Stomach (tissue), 9 donors: ENCODE data around the gene SEC14L2. TPM values are rescaled to one million over a fixed set of nuclear protein-coding genes. Genes with fewer than 3 reads are reported as not detected.

Experiments used
- DNase-seq, 2 donors: peaks; one replicate each; pipeline versions ENCODE4 v3.0.0 to v3.0.0-alpha.2; 2013 to 2019
- H3K27ac ChIP-seq, 5 donors: fragments of 200-600 bp in 4 of 5; sonication (generic) in 4 of 5; one replicate each; pipeline ENCODE4 v1.5.1; 2013 to 2019; ENCODE audit warnings: mild to moderate bottlenecking in 1 of 5, moderate library complexity in 1 of 5
- H3K27me3 ChIP-seq, 3 donors: fragments of 200-600 bp; sonication (generic); one replicate each; pipeline ENCODE4 v1.5.1; 2017 to 2019; ENCODE audit warnings: mixed run types in 1 of 3
- H3K36me3 ChIP-seq, 4 donors: fragments of 200-600 bp; sonication (generic); 1 replicate in 3 of 4; 2 replicates in 1 of 4; pipeline ENCODE4 v1.5.1; 2016 to 2019
- H3K4me1 ChIP-seq, 4 donors: fragments of 200-600 bp; sonication (generic); one replicate each; pipeline ENCODE4 v1.5.1; 2016 to 2019
- H3K4me3 ChIP-seq, 4 donors: fragments of 200-600 bp; sonication (generic) in 3 of 4; one replicate each; pipeline ENCODE4 v1.5.1; 2016 to 2019; ENCODE audit warnings: mild to moderate bottlenecking in 1 of 4
- H3K9me3 ChIP-seq, 4 donors: fragments of 200-600 bp; sonication (generic); one replicate each; pipeline ENCODE4 v1.5.1; 2016 to 2019
- EP300 ChIP-seq: sonication (generic); formaldehyde crosslinking; IDR thresholded peaks from one replicate; pipeline ENCODE4 v1.6.1; 2017; ENCODE audit warnings: antibody characterized with exemption
- POLR2A ChIP-seq, 4 donors: fragments of 450-650 bp; IDR thresholded peaks; one replicate each; pipeline ENCODE4 v1.6.1; 2016; ENCODE audit warnings: antibody characterized with exemption in 4 of 4, control low read depth in 2 of 4, mild to moderate bottlenecking in 1 of 4, moderate library complexity in 1 of 4
- POLR2AphosphoS5 ChIP-seq, 3 donors: sonication (generic); formaldehyde crosslinking; IDR thresholded peaks; one replicate each; pipeline ENCODE4 v1.6.1; 2016; ENCODE audit warnings: antibody characterized with exemption in 3 of 3
- WGBS, 5 donors: extraction: QIAGEN DNeasy Blood & Tissue Kit in 3 of 5; methylation state at CpG; one replicate each; pipeline versions ENCODE4 v1.1.5 to v1.1.7; 2013 to 2018; 5-methylcytosine and 5-hydroxymethylcytosine counted together
- intact Hi-C: fragments of 100-400 bp; cut with DNase I; formaldehyde crosslinking; loops from one replicate; pipeline ENCODE4 v1.15.1; 2023; ENCODE audit warnings: low total_unique reads
- polyA plus RNA-seq, 3 donors: library from polyadenylated mRNA; stranded (reverse); fragments of 200-250 nt; gene quantifications; one replicate each; pipeline ENCODE4 v1.2.3, GENCODE V29; 2013
- total RNA-seq, 5 donors: library from RNA; depleted of rRNA; stranded (reverse); fragments of >200 nt; gene quantifications; one replicate each; pipeline versions ENCODE4 v1.1.0 to v1.2.3, GENCODE V29; 2014 to 2016
- TF ChIP-seq, protein P1 (sequence below), 7 experiments: fragments of 450-650 bp in 4 of 7; fragments of 200-600 bp in 3 of 7; sonication (generic) in 3 of 7; IDR thresholded peaks; one replicate each; pipeline ENCODE4 v1.5.1; 2016 to 2019; ENCODE audit warnings: antibody characterized with exemption in 7 of 7, control low read depth in 2 of 7, mild to moderate bottlenecking in 1 of 7
- donor health status: healthy with polysubstance abuse.
- donor health status: Bipolar disorder and iron deficiency.
- donor health status: healthy.

SEC14L2 gene
- total and polyA plus RNA-seq, 8 donors, result 4.1 to 19.4 (median 10.1) TPM; not detected in 2

DNA sequence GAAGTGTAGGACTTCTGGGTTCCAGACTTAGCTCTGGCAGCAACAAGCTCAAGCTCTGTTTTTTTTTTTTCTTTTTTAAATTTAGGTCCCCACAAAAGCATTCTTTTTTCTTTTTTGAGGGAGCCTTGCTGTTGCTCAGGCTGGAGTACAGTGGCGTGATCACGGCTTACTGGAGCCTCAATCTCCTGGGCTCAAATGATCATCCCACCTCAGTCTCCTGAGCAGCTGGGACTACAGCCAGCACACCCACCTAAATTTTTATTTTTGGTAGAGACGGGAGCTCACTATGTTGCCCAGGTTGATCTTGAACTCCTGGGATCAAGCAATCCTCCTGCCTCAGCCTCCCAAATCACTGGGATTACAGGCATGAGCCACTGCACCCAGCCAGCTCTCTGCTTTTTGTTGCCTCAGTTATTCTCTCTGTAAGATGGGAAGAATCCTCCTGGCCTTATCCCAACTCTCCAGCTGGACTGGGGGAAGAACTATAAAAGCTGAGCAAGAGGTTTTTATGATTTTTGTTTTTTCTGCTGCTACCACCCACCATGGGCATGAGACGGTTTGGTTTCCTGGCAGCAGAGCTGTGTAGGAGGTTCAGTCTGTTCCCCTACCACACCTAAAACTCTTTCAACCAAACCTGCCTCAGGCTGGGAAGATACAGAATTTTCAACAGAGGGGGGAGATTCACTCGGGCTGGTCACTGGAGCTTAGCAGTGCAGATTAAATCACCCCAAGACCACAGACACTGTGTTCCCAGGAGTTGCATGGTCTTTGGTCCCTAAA is 17.1 kb downstream of the SEC14L2 start:
- no peak for DNase-seq
- TF ChIP-seq EP300 (no peak), POLR2A (IDR thresholded peaks at IDR 0.05) (no peak), POLR2AphosphoS5 (IDR thresholded peaks at IDR 0.05) (no peak)
- TF ChIP-seq, protein P1, sequence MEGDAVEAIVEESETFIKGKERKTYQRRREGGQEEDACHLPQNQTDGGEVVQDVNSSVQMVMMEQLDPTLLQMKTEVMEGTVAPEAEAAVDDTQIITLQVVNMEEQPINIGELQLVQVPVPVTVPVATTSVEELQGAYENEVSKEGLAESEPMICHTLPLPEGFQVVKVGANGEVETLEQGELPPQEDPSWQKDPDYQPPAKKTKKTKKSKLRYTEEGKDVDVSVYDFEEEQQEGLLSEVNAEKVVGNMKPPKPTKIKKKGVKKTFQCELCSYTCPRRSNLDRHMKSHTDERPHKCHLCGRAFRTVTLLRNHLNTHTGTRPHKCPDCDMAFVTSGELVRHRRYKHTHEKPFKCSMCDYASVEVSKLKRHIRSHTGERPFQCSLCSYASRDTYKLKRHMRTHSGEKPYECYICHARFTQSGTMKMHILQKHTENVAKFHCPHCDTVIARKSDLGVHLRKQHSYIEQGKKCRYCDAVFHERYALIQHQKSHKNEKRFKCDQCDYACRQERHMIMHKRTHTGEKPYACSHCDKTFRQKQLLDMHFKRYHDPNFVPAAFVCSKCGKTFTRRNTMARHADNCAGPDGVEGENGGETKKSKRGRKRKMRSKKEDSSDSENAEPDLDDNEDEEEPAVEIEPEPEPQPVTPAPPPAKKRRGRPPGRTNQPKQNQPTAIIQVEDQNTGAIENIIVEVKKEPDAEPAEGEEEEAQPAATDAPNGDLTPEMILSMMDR (IDR thresholded peaks at IDR 0.05), result no peak
- Histone ChIP-seq H3K27me3 (no peaks in the 10 kb centered on the region), H3K4me1 (peaks cover 15 to 33% (median 24%) of the 10 kb centered on the region in 4 donors), H3K27ac (no peak overlapping the region), H3K36me3 (peaks cover 10 to 98% (median 90%) of the 10 kb centered on the region in 4 donors), H3K4me3 (no peak overlapping the region), H3K9me3 (no peaks in the 10 kb centered on the region)
- intact Hi-C loops, result no loop called here
- 79 to 88% (median 86%) methylated on average over 5 of the region's 5 CpGs for WGBS, 5 donors

DNA sequence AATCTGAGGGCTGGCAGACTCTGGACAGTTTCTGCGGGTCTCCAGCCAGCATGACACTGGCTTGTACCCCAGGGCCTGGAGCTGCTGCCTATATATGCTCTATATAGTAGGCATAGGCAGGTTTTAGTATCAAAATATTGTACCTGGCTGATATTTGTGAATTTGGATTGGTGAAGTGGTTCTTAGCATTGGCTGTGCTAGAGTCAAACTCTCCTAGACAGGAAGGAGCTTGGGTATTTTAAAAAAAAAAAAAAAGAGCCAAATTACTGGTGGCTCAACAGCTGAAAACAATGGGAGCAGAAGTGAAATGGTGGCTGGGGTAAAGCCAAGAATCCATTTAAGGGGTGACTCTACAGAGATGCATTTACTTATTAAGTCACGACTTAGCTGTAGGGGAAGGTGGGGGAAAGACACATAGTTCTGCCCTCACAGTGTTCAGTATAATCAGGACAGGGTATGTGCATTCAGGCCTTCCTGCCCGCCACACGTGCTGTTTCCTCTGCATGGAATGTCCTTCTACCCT is 17.8 kb downstream of the SEC14L2 start:
- H3K4me3 ChIP-seq, result no peak overlapping the region
- H3K27me3 ChIP-seq, result no peaks in the 10 kb centered on the region
- H3K27ac ChIP-seq, result no peak overlapping the region
- TF ChIP-seq EP300 (no peak), POLR2AphosphoS5 (IDR thresholded peaks at IDR 0.05) (no peak), POLR2A (IDR thresholded peaks at IDR 0.05) (no peak)
- TF ChIP-seq, protein P1 (IDR thresholded peaks at IDR 0.05), result no peak
- H3K9me3 ChIP-seq, result no peaks in the 10 kb centered on the region
- H3K36me3 ChIP-seq, result peaks cover 10 to 95% (median 89%) of the 10 kb centered on the region in 4 donors
- intact Hi-C loops, result no loop called here
- no peak for DNase-seq
- 81 to 93% (median 90%) methylated on average over 4 of the region's 4 CpGs for WGBS, 5 donors
- peaks cover 15 to 40% (median 30%) of the 10 kb centered on the region in 4 donors for H3K4me1 ChIP-seq

DNA sequence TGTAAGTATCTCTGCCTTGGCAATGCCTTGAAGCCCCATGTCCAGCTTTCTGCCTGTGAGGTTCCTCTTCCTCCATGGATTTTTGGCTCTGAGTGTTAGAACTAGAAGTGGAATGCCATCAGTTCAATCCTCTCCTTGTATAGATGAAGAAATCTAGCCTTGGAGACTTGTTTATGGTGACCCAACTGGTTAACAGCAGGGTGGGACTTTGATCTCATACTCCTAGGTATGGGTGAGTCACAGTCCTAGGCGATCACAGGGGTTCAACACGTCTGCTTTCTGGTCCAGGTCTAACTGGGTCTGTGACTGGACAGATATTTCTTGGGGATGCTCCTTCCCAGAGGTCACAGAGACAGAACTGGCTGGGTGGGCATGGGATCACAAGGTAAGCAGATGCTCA is 19.6 kb downstream of the SEC14L2 start:
- Histone ChIP-seq H3K27me3 (no peaks in the 10 kb centered on the region), H3K27ac (peak overlapping the region in 4 of 5 donors; percentile 20 to 98 (median 72)), H3K9me3 (no peaks in the 10 kb centered on the region), H3K4me3 (no peak overlapping the region), H3K36me3 (peaks cover 10 to 84% (median 73%) of the 10 kb centered on the region in 4 donors), H3K4me1 (peaks cover 30 to 58% (median 47%) of the 10 kb centered on the region in 4 donors)
- WGBS, 5 donors, result 35 to 63% (median 51%) methylated on average over 2 of the region's 2 CpGs
- intact Hi-C loops, result no loop called here
- no peak for DNase-seq
- TF ChIP-seq, protein P1 (IDR thresholded peaks at IDR 0.05), result no peak
- TF ChIP-seq POLR2A (IDR thresholded peaks at IDR 0.05), result no peak
- TF ChIP-seq EP300, result no peak
- TF ChIP-seq POLR2AphosphoS5 (IDR thresholded peaks at IDR 0.05), result no peak

DNA sequence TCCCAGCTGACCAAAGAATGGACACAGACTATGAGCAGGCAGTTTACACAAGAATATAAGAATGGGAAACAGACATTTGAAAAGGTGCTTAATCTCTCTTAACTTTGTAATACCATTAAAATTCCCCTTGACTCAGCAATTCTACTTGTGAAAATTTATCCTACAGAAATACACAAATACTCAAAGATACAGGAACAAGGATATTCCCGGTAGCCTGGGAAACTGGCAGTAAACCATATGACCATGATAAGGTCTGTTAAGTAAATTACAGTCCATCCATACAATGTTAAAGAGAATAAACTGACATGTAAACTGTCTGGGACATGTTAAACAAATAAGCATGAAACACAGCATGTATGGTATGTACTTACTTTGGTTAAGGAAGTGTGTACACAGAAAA is 20.0 kb downstream of the SEC14L2 start:
- Histone ChIP-seq H3K27ac (peak overlapping the region in 4 of 5 donors; percentile 20 to 98 (median 72)), H3K27me3 (no peaks in the 10 kb centered on the region), H3K4me3 (no peak overlapping the region), H3K36me3 (peaks cover 10 to 81% (median 70%) of the 10 kb centered on the region in 4 donors), H3K9me3 (no peaks in the 10 kb centered on the region), H3K4me1 (peaks cover 33 to 62% (median 51%) of the 10 kb centered on the region in 4 donors)
- intact Hi-C loops, result no loop called here
- no peak for TF ChIP-seq POLR2AphosphoS5 (IDR thresholded peaks at IDR 0.05)
- TF ChIP-seq EP300, result no peak
- no peak for TF ChIP-seq POLR2A (IDR thresholded peaks at IDR 0.05)
- TF ChIP-seq, protein P1 (IDR thresholded peaks at IDR 0.05), result no peak
- WGBS, 5 donors, result 24 to 48% (median 38%) methylated on average over 1 of the region's 1 CpG
- DNase-seq, result no peak
